Hair follicular keratinocyte (primary cell): Measurements from ENCODE around the gene CMTR2. TPM values are rescaled to one million over a fixed set of nuclear protein-coding genes. Genes with fewer than 3 reads are reported as not detected.

ENCODE experiments used
- total RNA-seq: library from RNA; depleted of rRNA; stranded (reverse); fragments of >200 nt; gene quantifications from 2 replicates; pipeline ENCODE4 v1.2.3, GENCODE V29; 2015

CMTR2 gene
- 21.8 and 27.5 TPM in 2 replicates for total RNA-seq

GRCh38 chr16:71288890-71289731, at the start of gene CMTR2:
CMTR2 (minus strand) TSS chr16:71289402; CDS start chr16:71285920, 3,482 bp downstream.

Other genes starting within 250 kb of the CMTR2 start
- gene HYDIN, start 58.7 kb downstream of the CMTR2 start, total RNA-seq = 0.08 and 0.19 TPM in 2 replicates
- gene CALB2, start 69.3 kb upstream of the CMTR2 start, total RNA-seq = not detected in 2 replicates
- gene TLE7, start 152.7 kb upstream of the CMTR2 start, total RNA-seq = not detected in 2 replicates
- gene ZNF23, start 172.8 kb upstream of the CMTR2 start, total RNA-seq = 4.2 and 5.6 TPM in 2 replicates
- 1.3 and 1.6 TPM in 2 replicates for gene ZNF19, start 199.9 kb upstream of the CMTR2 start, total RNA-seq
- gene CHST4, start 237.0 kb upstream of the CMTR2 start, total RNA-seq = 0.30 TPM in 1 of 2 replicates, not detected in the other